Measurements from ENCODE around the gene SLC7A8.

The SLC7A8 gene

DNA sequence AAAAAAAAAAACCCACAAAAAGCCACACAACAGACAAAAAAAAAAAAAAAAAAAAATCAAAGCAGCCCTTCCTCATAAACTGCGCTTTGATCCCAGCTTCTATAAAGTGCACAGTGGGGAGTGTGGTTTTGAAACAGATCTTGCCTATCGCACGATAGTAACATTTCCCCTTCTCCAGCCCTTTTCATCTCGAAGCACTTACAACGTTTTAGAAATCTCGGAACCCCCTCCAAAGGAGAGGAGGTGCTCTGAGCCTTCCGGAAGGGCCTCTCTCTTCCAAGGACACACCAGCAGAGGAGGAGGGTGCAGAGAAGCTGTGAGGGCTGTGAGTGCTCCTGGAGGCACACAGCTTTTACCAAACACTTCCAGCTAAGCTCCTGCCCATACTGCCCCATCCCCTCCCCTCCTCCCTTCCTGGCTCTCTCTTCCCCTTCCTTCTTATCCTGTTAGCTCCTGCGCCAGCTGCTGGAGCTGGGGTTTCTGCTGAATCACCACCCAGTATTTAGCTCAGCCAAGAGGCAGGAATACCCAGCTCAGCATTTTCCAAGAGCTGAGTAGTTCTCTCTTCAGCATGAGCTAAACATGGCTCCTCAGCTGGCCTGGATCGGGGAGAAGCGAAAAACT lies 28.4 kb downstream of the SLC7A8 start:
- DNase-seq, result no peak

DNA sequence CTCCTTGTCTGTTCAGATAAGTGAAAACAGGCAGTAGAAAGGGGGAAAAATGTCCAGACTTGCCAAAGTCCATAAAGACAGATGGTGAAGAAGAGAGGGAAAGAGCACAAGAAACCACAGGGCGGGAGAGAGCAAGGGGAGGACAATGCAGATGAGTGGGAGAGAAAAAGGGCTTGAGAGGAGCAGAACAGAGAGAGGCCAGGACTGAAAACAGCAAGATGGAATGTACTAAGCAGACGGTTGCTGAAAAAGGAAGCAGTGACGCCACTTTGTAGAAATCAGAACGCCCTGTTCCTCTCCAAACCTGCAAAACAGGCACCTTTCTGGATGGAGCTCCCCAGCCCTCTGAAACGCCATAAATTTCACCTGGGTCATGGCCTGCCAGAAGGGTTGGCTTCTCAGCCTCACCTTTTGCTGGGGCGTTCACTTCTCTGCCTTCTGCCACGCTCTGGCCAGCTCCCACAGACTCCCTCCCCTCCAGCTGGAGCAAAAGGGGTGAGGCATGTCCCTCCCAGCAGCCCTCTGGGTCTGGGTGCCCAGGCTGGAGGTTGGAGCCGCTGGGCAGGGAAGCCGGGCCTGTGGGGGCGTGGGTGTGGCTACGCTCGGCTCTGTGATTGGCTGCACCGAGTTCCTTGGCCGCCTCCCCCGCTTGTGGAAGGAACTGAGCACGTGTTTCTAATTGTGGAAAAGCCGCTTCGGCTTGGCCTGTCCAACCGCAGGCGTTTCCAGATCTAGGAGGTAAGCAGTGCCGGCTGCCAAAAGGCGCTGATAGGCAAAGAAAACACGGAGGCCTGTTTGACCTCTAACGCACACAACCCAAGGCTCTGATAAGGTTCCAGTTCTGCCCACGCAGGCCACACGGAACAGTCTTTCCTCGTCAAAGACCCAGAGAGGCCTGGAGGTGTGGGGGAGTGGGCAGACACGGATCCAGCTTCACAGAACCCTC lies 29.3 kb downstream of the SLC7A8 start:
- DNase-seq, result no peak

DNA sequence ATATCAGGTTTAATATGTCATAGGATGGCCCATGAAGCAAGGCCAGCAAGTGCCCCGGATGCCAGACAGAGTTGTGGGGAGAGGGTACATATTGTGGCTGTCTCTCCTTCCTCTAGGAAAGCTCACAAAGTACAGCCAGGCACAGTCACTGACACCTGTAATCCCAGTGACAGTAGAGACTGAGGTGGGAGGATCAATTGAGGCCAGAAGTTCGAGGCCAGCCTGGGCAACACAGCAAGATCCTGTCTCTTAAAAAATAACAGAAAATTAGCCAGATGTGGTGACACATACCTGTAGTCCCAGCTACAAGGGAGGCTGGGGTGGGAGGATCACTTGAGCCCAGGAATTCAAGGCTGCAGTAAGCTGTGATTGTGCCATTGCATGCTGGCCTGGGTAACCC lies 32.1 kb downstream of the SLC7A8 start:
- no peak for DNase-seq

DNA sequence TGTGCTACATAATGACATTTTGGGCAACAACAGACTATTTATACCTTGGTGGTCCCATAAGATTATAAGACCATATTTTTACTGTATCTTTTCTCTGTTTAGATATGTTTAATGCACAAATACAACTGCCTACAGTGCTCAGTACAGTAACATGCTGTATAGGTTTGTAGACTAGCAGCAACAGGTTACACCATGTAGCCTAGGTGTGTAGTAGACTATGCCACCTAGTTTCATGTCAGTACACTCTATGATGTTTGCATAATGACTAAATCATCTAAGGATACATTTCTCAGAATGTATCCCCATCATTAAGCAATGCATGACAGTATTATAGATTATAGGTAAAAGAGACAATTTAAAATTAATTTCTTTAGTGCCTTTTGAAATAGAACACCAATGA lies 33.7 kb downstream of the SLC7A8 start:
- DNase-seq, result no peak

DNA sequence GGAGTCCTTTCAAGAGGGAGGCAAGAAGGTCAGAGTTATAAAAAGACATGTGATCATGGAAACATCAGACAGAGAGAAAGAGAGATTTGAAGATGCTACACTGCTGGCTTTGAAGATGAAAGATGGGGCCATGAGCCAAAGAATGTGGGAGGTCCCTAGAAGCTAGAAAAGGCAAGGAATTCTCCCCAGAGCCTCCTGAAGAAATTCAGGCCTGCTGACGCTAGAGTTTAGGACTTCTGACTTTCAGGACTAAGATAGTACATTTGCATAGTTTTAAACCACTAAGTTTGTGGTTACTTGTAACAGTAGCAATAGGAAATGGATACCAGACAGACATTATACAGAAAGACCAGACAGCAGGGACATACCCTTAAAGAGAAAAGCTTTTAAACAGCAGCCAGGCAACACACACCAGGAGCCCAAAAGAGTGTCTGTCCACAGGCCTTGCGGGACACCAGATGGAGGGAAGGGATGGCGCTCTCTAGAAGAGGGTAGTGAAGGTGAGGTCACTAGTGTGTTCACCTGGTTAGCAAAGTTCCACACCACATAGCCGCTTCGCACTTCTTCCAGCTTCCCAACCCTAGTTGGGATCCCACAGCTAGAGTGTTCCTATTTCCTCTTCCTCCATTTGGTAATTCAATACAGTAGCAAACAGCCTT lies 34.7 kb downstream of the SLC7A8 start:
- DNase-seq, result no peak

DNA sequence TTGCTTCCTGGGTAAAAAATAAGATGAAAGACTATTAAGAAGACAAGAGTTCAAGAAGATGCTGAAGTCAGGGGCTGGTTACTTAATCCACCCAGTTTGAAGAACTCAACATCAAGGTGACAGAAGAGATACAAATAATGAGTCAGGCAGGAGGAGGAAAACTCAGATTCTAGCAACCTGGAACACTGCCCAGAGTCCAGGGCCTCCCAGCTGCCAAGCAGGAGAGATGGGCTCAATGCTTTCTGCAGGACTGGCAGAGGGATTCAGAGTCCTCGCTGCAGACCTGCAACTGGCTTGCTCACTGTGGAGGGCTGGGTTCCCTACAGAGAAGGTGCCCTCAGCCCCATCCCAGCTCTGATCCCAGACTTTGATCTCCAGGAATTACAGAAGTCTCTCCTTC lies 35.8 kb downstream of the SLC7A8 start:
- DNase-seq, result no peak

DNA sequence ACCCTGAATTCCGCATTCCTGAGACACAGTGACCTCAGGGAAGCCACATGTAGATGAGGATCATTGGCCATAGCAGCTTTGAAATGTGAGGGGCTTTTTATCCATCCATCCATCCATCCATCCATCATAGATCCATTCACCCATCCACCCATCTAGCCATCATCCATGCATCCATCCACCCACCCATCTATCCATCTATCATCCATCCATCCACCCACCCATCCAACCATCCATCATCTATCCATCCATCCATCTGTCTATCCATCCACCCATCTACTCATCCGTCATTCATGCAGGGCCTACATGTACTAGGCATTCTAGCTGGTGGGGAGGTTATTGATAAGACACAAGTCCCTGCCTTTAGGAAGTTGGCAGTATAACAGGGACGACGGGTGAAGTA lies 36.5 kb downstream of the SLC7A8 start:
- no peak for DNase-seq

DNA sequence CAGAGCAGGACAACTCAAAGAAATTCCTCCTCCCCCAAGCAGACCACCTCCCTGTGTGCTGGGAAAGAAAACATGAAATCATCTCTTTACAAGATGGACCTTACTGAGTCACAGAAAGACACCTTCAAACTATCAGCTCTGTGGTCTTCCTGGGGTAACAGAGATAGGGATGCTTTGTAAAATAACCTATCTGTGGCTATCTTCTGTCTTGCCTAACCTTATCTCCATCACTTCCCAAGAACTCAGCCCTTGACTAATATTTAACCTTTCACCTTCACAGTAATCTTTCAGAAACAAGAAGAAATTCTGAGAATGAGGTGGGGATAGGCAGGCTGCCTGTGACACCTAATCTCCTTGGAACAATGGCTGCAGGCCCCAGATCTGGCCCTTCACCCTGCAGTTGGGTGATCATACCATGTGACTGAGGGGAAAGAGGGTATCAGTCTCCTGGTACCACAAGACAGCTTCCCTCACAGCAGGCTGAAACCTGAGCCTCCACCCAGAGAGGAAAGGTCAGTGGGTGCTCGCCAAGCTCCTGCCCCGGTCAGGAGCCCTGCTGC lies 37.0 kb downstream of the SLC7A8 start:
- DNase-seq, result no peak

DNA sequence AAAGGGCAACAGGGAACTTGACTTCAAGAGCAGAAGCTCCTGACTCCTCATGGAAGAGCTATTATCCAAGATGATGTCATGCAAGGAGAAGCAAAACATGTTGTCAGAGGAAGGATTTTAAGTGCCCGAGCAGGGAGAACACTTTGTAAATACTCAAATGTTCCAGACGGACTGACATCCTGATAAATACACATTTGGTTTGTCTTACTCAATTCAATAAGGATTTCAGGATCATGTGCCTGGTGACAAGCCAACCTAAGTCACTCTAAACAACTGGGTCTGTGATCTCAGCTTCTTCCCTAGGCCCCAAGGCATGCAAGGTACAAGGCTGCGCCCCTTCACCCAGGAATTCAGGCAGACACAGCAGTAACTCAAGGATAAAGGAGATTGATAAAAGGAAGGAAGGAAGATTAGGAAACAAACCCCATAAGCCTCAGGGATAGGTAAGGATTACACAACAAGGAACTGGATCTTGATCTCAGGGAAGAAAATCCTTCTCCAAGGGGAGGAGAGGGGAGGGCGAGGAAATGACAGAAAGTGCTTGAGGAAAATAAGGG lies 37.6 kb downstream of the SLC7A8 start:
- DNase-seq, result no peak

DNA sequence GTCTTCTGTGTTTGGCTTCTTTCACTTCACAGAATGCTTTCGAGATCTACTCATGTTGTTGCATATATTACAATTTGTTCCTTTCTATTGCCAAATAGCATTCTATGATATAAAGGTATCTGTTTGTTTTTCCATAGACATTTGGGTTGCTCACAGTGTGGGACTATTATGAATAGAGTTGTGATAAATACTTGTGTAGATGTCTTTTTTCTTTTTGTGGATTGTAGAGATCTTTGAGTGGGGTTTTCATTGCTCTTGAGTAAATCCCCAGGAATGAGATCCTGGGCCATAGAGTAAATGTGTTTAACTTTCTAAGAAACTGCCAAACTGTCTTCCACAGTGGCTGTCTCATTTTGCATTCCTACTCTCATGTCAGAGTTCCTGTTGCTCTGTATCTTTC lies 39.5 kb downstream of the SLC7A8 start:
- no peak for DNase-seq

DNA sequence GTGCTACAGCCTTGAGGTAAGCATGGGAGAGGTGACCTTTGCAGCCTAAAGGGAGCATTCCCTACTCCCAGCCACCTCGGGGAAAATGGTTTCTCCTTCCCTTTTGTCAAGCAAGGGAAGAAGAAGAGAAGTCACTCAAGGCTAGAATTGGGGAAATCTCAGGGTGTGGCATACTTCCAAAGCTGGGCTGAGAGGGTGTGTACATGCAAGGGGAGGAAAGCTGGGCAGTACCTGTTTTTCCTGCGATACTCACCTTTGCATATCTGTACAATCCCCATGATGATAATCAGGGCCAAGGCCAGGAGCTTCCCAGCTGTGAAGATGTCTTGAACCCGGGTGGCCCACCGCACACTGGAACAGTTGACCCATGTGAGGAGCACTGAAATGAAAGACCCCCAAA lies 40.6 kb downstream of the SLC7A8 start:
- DNase-seq, result no peak

DNA sequence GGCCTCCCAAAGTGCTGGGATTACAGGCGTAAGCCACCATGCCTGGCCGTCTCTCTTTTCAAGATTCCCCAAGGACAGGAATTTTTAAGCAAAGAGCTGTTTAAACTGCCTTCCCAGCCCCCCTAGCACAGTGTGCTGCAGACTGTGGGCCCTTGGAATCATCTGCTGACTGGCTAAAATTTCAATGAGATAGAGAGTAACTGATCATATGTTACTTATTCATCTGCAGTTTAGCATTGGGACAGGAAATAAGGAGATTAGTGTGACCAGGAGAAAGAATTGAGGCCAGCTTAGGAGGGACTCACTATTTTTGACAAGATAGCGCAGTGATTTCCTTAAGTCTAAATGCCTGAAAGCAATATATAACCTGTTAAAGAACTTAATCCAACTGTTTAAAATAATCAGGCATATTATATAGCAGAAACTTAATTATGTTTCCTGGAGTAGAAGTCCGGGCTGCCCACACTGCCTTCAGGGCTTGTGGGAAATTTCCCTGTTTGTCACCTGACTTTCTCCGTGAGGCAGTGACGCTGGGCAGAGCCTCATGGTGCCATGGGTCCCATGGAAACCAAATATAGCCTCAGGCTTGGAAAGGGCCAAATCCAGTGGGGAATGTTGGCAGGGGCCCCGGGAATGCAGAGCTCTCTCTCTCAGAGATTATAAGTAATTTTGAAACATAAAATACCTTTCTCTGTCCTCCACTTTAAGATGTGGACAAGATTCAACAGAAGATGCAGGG lies 41.6 kb downstream of the SLC7A8 start:
- no peak for DNase-seq

DNA sequence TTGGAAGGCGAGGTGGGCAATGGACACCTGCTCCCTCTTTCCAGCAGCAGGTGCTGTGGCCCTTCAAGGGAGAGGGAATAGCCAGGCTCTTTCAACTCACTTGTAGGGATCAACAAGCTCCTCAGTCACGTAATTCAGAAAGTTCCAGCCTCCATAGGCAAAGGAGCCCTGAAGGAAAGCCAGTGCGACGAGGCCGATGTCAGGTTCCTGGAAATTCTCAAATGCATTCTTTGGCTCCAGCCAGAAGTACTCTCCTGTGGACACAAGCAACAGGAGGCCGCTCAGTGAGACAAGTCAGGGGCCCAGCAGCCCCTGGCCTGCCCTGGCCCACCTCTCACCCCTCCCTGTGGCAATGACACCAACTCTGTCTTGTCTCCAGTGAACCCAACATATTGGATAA lies 43.1 kb downstream of the SLC7A8 start:
- no peak for DNase-seq

DNA sequence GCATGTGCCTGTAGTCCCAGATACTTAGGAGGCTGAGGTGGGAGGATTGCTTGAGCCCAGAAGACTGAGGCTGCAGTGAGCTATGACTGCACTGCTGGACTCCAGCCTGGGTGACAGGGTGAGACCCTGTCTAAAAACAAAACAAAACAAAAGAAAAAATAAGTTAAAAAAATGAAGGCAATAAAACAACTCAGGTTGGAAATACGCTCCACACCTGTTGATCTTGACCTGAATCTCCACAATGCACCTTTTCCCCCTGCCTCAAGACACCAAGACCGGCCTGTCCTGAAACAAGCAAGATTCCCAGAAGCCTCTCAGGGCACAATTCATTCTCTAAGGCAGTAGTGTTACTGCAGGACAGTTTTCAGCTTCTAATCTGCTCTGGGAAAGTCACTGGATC lies 43.6 kb downstream of the SLC7A8 start:
- DNase-seq, result no peak

DNA sequence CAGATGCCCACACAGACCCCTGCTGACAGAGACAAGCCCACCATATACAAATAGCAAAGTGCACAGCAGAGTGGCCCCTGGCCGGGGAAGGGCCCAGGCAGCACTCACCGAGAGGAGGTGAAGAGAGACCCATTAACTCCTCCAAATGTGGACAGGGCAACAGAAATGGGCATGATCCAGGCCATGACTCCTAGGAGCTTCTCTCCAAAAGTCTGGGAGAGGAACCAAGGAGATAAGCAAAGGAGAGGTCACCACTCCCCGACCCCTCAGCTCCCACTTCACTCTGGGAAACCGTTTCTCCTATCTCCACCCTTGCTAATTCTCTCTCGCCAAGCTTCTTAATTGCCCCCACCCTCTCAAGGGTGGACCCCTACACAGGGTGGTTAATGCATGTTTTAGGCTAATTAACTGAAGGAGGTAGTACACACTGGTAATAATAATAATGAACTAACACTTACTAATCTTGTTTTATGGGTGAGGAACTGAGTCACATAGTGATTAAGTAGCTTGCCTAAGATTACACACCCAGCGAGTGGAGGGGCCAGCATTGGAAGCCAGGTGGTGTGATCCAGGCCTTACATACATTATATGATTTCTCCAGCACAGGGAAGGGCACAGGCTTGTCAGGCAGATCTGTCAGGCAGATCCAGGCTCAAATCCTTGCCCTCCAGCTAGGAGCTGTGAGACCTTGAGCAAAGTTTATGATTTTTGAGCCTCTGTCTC lies 45.5 kb downstream of the SLC7A8 start:
- DNase-seq, result no peak

DNA sequence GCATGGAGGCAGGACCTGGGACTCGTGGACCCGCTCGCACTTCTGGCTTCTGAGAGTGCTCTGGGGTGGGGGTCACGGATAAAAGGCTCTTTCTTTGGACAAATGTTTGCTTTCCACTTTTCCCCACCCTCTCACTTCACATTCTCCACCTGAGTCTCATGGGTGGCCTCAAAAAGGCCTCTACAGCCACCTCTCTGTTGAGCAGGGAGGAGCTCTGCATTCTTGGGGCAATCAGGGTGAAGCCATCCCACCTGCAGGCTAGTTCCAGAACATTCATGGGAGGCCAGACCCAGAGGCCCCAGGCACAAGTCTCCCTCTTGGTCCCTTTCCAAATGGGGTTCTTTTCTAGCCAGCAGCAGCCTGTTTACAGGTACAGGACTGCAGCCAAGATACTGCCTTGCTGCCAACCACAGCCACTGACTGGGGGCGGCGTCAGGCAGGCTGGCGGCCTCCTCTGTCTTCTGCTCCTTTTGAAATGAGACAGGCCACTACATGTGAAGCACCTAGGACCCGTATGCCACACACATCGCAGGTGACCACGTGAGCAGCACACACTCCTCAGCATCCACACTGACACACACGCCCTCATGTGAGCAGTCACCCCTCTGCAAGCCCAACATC lies 46.2 kb downstream of the SLC7A8 start:
- DNase-seq, result no peak

DNA sequence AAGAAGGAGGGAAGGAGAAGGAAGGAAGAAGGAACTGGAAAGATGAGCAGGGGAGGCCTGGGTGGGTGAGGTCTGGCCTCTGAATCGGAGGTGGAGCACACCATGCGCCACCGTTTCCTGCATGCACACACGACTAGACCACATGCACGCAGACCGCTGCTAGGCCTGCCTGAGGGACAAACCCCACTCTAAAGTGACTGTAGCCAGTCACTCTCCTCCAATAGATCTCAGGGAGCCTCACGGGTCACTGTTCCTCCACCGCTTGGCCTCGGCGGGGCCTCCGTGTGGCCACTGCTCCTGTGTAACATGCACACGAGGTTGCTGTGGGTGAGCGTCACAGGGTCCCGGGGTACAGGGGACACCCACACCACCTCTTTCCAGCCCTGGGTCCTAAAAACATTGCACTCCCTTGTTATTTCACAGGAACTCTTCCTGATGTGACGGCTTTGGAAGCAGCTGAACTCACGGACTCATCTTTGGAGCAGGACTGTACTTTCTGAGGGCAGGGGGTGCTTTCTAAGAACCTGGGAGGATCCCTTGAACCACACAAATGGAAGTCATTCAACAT lies 46.8 kb downstream of the SLC7A8 start:
- DNase-seq, result no peak

DNA sequence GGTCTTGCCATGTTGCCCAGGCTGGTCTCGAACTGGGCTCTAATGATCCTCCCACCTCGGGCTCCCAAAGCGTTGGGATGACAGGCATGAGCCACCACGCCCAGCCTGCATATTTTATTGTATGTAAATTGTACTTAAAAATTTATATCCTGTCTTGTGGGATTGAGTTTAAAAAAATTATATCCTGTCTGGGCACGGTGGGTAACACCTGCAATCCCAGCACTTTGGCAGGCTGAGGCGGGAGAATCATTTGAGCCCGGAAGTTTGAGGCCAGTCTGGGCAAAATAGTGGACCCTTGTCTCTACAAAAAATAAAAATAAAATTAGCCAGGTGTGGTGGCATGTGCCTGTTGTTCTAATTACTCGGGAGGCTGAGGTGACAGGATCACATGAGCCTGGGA lies 50.5 kb downstream of the SLC7A8 start:
- DNase-seq, result no peak

DNA sequence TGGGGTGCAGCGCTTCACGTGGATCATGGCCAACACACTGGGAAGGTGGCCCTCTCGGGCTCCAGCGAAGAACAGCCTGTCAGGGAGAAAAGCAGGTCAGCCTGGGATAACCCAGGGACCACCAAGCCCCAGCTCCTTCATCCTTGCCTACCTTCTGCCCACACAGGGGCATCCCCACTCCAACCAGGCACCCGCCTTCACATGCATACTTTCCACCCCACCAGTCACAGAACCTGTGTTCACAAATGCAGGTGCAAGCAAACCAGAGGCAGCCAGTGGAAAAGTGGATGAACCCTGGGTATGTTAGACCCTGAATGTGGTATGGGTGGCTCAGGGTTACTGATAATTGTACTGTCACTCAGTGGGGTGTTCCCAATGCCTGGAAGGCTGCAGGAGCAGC lies 52.0 kb downstream of the SLC7A8 start:
- DNase-seq, result no peak

DNA sequence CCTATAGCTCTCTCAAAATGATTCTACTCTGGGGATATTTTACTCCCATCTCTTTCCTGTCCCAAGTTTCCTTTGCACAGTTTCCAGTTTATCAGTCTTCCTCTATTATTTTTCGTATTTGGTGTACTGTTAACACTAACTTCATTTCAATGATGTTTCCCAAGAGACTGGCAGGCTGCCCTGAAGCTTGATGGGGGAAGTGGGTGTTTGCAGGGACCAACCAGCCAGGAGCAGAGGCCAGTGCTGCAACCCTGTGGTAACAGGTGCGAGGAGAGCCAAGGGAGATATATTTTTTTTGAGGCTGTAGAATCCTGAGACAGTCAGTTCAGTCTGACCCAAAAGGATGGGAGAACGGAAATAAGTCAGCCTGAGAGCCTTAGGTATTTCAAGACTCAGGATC lies 52.6 kb downstream of the SLC7A8 start:
- DNase-seq, result no peak

DNA sequence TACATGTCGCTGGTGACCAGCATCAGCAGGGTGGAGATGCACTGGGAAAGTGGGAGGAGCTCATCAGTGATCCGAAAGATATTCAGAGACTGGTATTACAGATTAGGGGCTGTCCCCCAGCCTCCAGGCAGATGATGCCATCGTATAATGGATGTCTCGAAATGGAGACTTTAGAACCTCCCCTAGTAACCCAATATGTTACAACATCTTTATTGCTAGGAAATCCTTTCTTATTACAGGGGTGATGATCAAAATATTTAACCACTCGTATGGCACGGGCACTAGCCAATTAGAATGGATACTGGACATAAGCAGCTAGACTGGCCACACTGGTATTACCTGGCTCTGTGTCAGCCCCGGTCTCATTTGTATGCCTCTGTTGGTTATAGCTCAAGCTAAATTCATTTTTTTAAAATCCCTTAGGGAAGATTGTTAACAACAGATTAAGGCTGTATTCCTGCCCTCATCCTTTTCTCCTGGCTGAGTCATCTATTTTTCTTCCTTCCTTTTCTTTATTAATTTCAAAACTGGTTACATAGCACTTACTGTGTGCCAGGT lies 53.6 kb downstream of the SLC7A8 start:
- no peak for DNase-seq

Measured in NCI-H2227 treated with DMSO at 0.1 percent for 48 hours (cell line).